HepG2 (cell line): ENCODE measurements around the gene SNED1. TPM values are rescaled to one million over a fixed set of nuclear protein-coding genes. Genes with fewer than 3 reads are reported as not detected.

Source experiments
- CEBPB ChIP-seq: IDR thresholded peaks from 2 replicates; pipeline ENCODE4 v1.6.1; 2011; ENCODE audit warnings: low read depth, low read length, improper control_type of control experiment, borderline replicate concordance
- HOXA5 ChIP-seq: sonication (generic); formaldehyde crosslinking; IDR thresholded peaks from 2 replicates; pipeline ENCODE4 v1.4.0; 2020; ENCODE audit warnings: missing genetic modification reagents
- KAT2B ChIP-seq: fragments of 150-350 bp; IDR thresholded peaks from 2 replicates; pipeline ENCODE4 v1.6.1; 2014; ENCODE audit warnings: low read depth, low read length, borderline replicate concordance
- ZNF816 ChIP-seq: sonication (generic); formaldehyde crosslinking; IDR thresholded peaks from 2 replicates; pipeline ENCODE4 v1.8.0; 2022; ENCODE audit warnings: missing genetic modification reagents, mild to moderate bottlenecking, borderline replicate concordance
- ZSCAN25 ChIP-seq: sonication (generic); formaldehyde crosslinking; IDR thresholded peaks from 2 replicates; pipeline ENCODE4 v1.8.0; 2022; ENCODE audit warnings: mild to moderate bottlenecking, missing genetic modification reagents
- ZSCAN31 ChIP-seq: sonication (generic); formaldehyde crosslinking; IDR thresholded peaks from 2 replicates; pipeline ENCODE4 v1.5.0; 2020; ENCODE audit warnings: low read depth, mild to moderate bottlenecking, missing genetic modification reagents
- polyA plus RNA-seq, 8 experiments: library from polyadenylated mRNA; depleted of rRNA in 3 of 8; stranded (reverse) in 7 of 8; unstranded in 1 of 8; fragments of >200 nt; fragmentation: Illumina TruSeq in 4 of 8; extraction: Trizol in 4 of 8; gene quantifications; 2 replicates each; pipeline versions ENCODE4 v1.2.1 to v1.2.3, GENCODE V29; 2011 to 2016; ENCODE audit warnings: low read depth in 4 of 8, missing spikeins in 1 of 8, mixed read lengths in 1 of 8; ENCODE audit not compliant: insufficient read depth in 1 of 8
- total RNA-seq, 5 experiments: library from RNA; depleted of rRNA; stranded (reverse); fragments of >200 nt; fragmentation: Illumina TruSeq; extraction: Trizol; gene quantifications; 2 replicates each; pipeline ENCODE4 v1.2.3, GENCODE V29; 2016; ENCODE audit warnings: low read depth in 1 of 5
- TF ChIP-seq, protein P1 (sequence below): sonication (generic); formaldehyde crosslinking; IDR thresholded peaks from 2 replicates; pipeline ENCODE4 v1.9.0; 2021; ENCODE audit warnings: missing genetic modification reagents, mild to moderate bottlenecking, borderline replicate concordance
- TF ChIP-seq, protein P2 (sequence below): sonication (generic); formaldehyde crosslinking; IDR thresholded peaks from 2 replicates; pipeline ENCODE4 v1.4.0; 2020; ENCODE audit warnings: missing genetic modification reagents
- TF ChIP-seq, protein P3 (sequence below): sonication (generic); formaldehyde crosslinking; IDR thresholded peaks from 2 replicates; pipeline ENCODE4 v1.4.0; 2020; ENCODE audit warnings: missing genetic modification reagents, borderline replicate concordance
- TF ChIP-seq, protein P4 (sequence below): sonication (generic); formaldehyde crosslinking; IDR thresholded peaks from 2 replicates; pipeline ENCODE4 v1.5.0; 2020; ENCODE audit warnings: missing genetic modification reagents
- TF ChIP-seq, protein P5 (sequence below): IDR thresholded peaks from 2 replicates; pipeline ENCODE4 v1.6.1; 2016; ENCODE audit warnings: missing compliant biosample characterization, missing genetic modification reagents, borderline replicate concordance
- TF ChIP-seq, protein P6 (sequence below): sonication (generic); formaldehyde crosslinking; IDR thresholded peaks from 2 replicates; pipeline ENCODE4 v1.5.0; 2020; ENCODE audit warnings: mild to moderate bottlenecking, missing genetic modification reagents, borderline replicate concordance
- TF ChIP-seq, protein P7 (sequence below): sonication (generic); formaldehyde crosslinking; IDR thresholded peaks from 2 replicates; pipeline ENCODE4 v1.5.0; 2020; ENCODE audit warnings: missing genetic modification reagents

Gene SNED1
- total and polyA plus RNA-seq, 2 of the 13 experiments (the other 11 are each of a cell fraction or from before 2014, with no cell fraction given) = 0.15 to 0.65 TPM

DNA sequence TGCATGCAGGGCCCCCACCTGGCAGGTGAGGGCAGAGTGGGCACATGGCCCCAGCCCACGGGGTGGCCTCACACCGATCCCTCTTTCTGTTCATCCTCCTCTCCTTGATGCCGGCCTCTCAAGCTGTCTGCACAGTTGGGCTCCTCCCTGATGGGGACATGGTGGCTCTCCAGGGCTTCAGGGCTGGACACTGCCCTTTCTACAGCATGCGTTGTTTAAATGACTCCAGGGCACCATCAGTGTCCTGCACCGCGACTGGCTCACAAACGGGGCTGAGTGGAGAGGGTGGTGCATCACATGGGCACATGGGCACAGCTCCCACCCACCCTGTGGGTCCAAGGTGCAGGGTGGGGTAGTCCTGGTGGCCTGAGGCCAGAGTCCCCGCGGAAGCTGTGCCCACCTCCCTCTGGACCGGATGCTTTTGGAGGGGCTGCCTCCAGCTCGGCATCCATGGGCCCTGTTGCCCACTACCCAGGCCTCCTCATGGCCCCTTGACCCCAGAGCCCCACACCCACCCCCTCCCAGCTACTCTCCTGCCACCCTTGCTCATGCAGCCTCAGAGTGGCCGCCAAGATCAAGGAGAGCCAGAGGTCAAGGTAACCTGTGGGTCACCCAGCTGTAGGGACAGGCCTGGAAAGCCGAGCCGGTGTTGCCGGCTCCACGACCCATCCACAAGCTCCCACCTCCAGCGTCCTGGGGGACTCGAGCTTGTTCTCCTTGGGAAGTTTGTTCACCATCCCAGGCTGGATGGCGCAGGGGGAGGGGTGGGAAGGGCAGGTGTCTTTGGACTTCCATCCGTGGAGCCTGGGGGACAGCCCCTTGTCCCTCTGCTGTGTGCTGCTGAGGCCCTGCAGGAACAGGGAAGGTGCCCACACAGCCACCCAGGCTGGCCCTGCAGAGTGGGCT lies 12.3 kb upstream of the SNED1 start (continued):
- TF ChIP-seq, protein P1, sequence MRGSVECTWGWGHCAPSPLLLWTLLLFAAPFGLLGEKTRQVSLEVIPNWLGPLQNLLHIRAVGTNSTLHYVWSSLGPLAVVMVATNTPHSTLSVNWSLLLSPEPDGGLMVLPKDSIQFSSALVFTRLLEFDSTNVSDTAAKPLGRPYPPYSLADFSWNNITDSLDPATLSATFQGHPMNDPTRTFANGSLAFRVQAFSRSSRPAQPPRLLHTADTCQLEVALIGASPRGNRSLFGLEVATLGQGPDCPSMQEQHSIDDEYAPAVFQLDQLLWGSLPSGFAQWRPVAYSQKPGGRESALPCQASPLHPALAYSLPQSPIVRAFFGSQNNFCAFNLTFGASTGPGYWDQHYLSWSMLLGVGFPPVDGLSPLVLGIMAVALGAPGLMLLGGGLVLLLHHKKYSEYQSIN (CRISPR knock-in tag) = no peak
- TF ChIP-seq, protein P2, sequence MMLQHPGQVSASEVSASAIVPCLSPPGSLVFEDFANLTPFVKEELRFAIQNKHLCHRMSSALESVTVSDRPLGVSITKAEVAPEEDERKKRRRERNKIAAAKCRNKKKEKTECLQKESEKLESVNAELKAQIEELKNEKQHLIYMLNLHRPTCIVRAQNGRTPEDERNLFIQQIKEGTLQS (CRISPR knock-in tag) = no peak
- TF ChIP-seq, protein P3, sequence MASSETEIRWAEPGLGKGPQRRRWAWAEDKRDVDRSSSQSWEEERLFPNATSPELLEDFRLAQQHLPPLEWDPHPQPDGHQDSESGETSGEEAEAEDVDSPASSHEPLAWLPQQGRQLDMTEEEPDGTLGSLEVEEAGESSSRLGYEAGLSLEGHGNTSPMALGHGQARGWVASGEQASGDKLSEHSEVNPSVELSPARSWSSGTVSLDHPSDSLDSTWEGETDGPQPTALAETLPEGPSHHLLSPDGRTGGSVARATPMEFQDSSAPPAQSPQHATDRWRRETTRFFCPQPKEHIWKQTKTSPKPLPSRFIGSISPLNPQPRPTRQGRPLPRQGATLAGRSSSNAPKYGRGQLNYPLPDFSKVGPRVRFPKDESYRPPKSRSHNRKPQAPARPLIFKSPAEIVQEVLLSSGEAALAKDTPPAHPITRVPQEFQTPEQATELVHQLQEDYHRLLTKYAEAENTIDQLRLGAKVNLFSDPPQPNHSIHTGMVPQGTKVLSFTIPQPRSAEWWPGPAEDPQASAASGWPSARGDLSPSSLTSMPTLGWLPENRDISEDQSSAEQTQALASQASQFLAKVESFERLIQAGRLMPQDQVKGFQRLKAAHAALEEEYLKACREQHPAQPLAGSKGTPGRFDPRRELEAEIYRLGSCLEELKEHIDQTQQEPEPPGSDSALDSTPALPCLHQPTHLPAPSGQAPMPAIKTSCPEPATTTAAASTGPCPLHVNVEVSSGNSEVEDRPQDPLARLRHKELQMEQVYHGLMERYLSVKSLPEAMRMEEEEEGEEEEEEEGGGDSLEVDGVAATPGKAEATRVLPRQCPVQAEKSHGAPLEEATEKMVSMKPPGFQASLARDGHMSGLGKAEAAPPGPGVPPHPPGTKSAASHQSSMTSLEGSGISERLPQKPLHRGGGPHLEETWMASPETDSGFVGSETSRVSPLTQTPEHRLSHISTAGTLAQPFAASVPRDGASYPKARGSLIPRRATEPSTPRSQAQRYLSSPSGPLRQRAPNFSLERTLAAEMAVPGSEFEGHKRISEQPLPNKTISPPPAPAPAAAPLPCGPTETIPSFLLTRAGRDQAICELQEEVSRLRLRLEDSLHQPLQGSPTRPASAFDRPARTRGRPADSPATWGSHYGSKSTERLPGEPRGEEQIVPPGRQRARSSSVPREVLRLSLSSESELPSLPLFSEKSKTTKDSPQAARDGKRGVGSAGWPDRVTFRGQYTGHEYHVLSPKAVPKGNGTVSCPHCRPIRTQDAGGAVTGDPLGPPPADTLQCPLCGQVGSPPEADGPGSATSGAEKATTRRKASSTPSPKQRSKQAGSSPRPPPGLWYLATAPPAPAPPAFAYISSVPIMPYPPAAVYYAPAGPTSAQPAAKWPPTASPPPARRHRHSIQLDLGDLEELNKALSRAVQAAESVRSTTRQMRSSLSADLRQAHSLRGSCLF (CRISPR knock-in tag) = no peak
- TF ChIP-seq, protein P4, sequence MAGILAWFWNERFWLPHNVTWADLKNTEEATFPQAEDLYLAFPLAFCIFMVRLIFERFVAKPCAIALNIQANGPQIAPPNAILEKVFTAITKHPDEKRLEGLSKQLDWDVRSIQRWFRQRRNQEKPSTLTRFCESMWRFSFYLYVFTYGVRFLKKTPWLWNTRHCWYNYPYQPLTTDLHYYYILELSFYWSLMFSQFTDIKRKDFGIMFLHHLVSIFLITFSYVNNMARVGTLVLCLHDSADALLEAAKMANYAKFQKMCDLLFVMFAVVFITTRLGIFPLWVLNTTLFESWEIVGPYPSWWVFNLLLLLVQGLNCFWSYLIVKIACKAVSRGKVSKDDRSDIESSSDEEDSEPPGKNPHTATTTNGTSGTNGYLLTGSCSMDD = no peak
- TF ChIP-seq, protein P5, sequence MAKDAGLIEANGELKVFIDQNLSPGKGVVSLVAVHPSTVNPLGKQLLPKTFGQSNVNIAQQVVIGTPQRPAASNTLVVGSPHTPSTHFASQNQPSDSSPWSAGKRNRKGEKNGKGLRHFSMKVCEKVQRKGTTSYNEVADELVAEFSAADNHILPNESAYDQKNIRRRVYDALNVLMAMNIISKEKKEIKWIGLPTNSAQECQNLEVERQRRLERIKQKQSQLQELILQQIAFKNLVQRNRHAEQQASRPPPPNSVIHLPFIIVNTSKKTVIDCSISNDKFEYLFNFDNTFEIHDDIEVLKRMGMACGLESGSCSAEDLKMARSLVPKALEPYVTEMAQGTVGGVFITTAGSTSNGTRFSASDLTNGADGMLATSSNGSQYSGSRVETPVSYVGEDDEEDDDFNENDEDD = no peak
- TF ChIP-seq HOXA5 (no peak), CEBPB (no peak), ZSCAN25 (peak; percentile 88), KAT2B (no peak), ZNF816 (CRISPR knock-in tag) (no peak), ZSCAN31 (no peak)
- TF ChIP-seq, protein P6, sequence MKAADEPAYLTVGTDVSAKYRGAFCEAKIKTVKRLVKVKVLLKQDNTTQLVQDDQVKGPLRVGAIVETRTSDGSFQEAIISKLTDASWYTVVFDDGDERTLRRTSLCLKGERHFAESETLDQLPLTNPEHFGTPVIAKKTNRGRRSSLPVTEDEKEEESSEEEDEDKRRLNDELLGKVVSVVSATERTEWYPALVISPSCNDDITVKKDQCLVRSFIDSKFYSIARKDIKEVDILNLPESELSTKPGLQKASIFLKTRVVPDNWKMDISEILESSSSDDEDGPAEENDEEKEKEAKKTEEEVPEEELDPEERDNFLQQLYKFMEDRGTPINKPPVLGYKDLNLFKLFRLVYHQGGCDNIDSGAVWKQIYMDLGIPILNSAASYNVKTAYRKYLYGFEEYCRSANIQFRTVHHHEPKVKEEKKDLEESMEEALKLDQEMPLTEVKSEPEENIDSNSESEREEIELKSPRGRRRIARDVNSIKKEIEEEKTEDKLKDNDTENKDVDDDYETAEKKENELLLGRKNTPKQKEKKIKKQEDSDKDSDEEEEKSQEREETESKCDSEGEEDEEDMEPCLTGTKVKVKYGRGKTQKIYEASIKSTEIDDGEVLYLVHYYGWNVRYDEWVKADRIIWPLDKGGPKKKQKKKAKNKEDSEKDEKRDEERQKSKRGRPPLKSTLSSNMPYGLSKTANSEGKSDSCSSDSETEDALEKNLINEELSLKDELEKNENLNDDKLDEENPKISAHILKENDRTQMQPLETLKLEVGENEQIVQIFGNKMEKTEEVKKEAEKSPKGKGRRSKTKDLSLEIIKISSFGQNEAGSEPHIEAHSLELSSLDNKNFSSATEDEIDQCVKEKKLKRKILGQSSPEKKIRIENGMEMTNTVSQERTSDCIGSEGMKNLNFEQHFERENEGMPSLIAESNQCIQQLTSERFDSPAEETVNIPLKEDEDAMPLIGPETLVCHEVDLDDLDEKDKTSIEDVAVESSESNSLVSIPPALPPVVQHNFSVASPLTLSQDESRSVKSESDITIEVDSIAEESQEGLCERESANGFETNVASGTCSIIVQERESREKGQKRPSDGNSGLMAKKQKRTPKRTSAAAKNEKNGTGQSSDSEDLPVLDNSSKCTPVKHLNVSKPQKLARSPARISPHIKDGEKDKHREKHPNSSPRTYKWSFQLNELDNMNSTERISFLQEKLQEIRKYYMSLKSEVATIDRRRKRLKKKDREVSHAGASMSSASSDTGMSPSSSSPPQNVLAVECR (CRISPR knock-in tag) = no peak
- TF ChIP-seq, protein P7, sequence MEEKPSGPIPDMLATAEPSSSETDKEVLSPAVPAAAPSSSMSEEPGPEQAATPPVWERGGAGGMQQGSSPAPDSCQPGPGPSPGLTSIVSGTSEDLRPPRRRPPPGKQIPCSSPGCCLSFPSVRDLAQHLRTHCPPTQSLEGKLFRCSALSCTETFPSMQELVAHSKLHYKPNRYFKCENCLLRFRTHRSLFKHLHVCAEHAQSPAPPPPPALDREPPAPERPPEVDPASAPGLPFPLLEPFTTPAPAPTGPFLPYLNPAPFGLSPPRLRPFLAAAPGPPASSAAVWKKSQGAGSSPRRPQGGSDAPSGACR = no peak
